Calu3 (cell line): ENCODE measurements around the gene CLCN1. TPM values are rescaled to one million over a fixed set of nuclear protein-coding genes. Genes with fewer than 3 reads are reported as not detected.

Experiments used
- BruUV-seq: library from RNA; stranded (reverse); fragments of 400-500 nt; replicated peaks from 2 replicates; lab custom pipeline; 2021; lab: Mats Ljungman, UMichigan
- CTCF ChIA-PET: fragments of 300-600 bp; sonication (Branson Sonifier 250); formaldehyde crosslinking; loops from one replicate; lab custom pipeline; 2022; ENCODE audit warnings: antibody characterized with exemption; lab: Charles Lee
- DNase-seq: peaks from one replicate; pipeline ENCODE4 v3.0.0; 2022
- H3K27ac Mint-ChIP-seq: one replicate; pipeline ENCODE4 v1.8.0; 2022; ENCODE audit warnings: mixed read lengths; ENCODE audit not compliant: unreplicated experiment
- H3K27me3 Mint-ChIP-seq: one replicate; pipeline ENCODE4 v1.8.0; 2022; ENCODE audit warnings: mixed read lengths; ENCODE audit not compliant: unreplicated experiment
- H3K36me3 Mint-ChIP-seq: one replicate; pipeline ENCODE4 v1.8.0; 2022; ENCODE audit warnings: mild to moderate bottlenecking, moderate library complexity, mixed read lengths; ENCODE audit not compliant: insufficient read depth, unreplicated experiment
- H3K4me1 Mint-ChIP-seq: one replicate; pipeline ENCODE4 v1.8.0; 2022; ENCODE audit warnings: mild to moderate bottlenecking, low read depth, mixed read lengths; ENCODE audit not compliant: unreplicated experiment
- H3K4me3 Mint-ChIP-seq: one replicate; pipeline ENCODE4 v1.8.0; 2022; ENCODE audit warnings: mild to moderate bottlenecking, low read depth, moderate library complexity, mixed read lengths; ENCODE audit not compliant: unreplicated experiment
- H3K9me3 Mint-ChIP-seq: one replicate; pipeline ENCODE4 v1.8.0; 2022; ENCODE audit warnings: low read depth, mixed read lengths; ENCODE audit not compliant: unreplicated experiment
- CTCF ChIP-seq: fragments of 200-600 bp; IDR thresholded peaks from one replicate; pipeline ENCODE4 v1.8.0; 2022; ENCODE audit warnings: antibody characterized with exemption; ENCODE audit not compliant: unreplicated experiment
- intact Hi-C: fragments of 100-400 bp; cut with micrococcal nuclease; formaldehyde crosslinking; loops from one replicate; pipeline ENCODE4 v1.10.0; 2022; ENCODE audit not compliant: unreplicated experiment
- total RNA-seq: library from RNA; stranded (reverse); gene quantifications from 2 replicates; pipeline ENCODE4 v1.2.3, GENCODE V29; 2022

Gene CLCN1
- total RNA-seq, 1 experiment from 2014 or later, result 0.61 TPM

DNA sequence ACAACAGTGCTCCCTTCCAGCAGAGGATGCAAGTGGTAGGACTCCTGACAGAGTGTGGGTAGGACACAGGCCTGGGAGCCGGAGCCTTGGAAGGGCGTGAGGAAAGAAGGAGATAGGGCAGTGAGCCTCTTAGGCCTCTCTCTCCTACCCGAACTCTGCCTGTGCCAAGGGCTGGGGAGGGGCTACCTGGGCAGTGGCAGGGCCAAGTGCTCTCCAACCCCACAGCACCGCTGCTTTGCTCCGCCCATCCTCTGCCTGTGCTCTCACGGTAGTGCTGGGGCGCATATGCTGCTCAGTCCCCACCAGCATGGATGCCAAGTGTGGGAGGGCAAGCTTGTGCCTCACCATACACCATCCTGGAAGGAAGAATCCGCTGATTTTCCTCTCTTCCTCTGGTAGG is 39.1 kb downstream of the CLCN1 start:
- intact Hi-C loops, result no loop called here
- no peak for DNase-seq
- Mint-ChIP-seq H3K4me1 (no peaks in the 10 kb centered on the region), H3K27me3 (peaks cover 71% of the 10 kb centered on the region), H3K9me3 (no peaks in the 10 kb centered on the region), H3K36me3 (no peaks in the 10 kb centered on the region), H3K27ac (no peak overlapping the region), H3K4me3 (no peak overlapping the region)
- TF ChIP-seq CTCF, result no peak
- CTCF ChIA-PET, result interaction anchor here (1.1 to 1.4 kb wide), 2 partner anchors 10 to 33 kb away, joined by 3 to 5 read pairs; no protein-coding TSS in a partner anchor
- no TSS peak for BruUV-seq

DNA sequence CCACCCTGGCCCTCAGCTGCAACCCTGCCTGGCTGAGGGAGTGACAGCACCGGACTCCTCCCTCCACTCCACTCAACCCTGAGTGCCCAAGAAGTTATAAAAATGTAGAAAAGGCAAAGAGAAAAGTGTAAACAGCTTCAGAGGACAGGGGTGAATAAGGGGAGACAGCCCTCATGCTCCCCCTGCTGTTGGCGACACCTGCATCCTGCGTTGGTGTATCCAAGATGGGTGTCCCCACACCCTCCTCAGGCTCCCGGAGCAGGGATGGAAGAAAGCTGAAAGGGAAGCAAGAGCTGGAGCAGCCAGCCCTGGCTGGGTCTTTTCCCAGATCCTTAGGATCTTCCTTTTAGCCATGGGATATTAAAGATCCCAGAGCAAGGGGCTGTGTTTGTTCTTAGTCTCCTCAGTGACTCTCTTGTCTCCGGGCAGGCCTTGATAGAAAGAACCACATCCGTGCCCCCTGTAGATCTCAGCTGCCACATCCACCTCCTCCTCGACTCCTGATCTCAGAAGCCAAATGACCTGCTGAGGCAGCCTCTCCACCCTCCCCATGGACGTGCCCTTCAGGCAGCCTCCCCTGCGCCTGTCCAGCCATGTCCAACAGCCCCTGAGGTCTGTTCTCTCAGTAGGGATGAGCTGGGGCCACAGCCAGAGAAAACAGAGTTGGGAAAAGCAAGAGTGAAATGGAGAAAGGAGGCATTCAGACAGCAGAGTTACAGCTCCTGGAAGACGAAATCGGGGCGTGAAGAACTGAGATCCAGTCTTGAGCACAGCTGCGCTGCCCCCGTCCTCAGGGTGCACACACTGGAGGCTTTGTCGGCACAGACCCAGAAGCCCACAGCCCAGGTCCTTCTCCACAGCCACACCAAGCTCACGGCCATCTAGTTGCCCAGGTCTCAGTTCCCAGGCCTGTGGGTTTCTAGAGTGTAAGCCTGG is 39.8 kb downstream of the CLCN1 start:
- no TSS peak for BruUV-seq
- DNase-seq, result no peak
- no peak overlapping the region for H3K4me3 Mint-ChIP-seq
- intact Hi-C loops, result no loop called here
- TF ChIP-seq CTCF, result no peak
- peaks cover 74% of the 10 kb centered on the region for H3K27me3 Mint-ChIP-seq
- H3K4me1 Mint-ChIP-seq, result peaks cover 6% of the 10 kb centered on the region
- CTCF ChIA-PET, result interaction anchor here (1.1 to 1.4 kb wide), 2 partner anchors 10 to 32 kb away, joined by 3 to 5 read pairs; no protein-coding TSS in a partner anchor
- H3K27ac Mint-ChIP-seq, result no peak overlapping the region
- H3K36me3 Mint-ChIP-seq, result no peaks in the 10 kb centered on the region
- no peaks in the 10 kb centered on the region for H3K9me3 Mint-ChIP-seq

- Mint-ChIP-seq H3K27ac (no peak overlapping the region), H3K36me3 (peaks cover 2% of the 10 kb centered on the region), H3K9me3 (no peaks in the 10 kb centered on the region), H3K27me3 (peaks cover 82% of the 10 kb centered on the region), H3K4me1 (peaks cover 11% of the 10 kb centered on the region), H3K4me3 (no peak overlapping the region)
- CTCF ChIA-PET, result no interaction called here
- BruUV-seq, result no TSS peak
- intact Hi-C loops, result no loop called here
- no peak for DNase-seq
- TF ChIP-seq CTCF, result no peak
Observed at GRCh38 chr7:143356414-143357050, 40.6 kb downstream of the CLCN1 start.

- Mint-ChIP-seq H3K27me3 (peaks cover 83% of the 10 kb centered on the region), H3K9me3 (no peaks in the 10 kb centered on the region), H3K4me1 (peaks cover 11% of the 10 kb centered on the region), H3K27ac (no peak overlapping the region), H3K4me3 (no peak overlapping the region), H3K36me3 (peaks cover 11% of the 10 kb centered on the region)
- CTCF ChIA-PET, result no interaction called here
- DNase-seq, result no peak
- intact Hi-C loops, result no loop called here
- no TSS peak for BruUV-seq
- no peak for TF ChIP-seq CTCF
Observed at GRCh38 chr7:143358626-143359025, 42.7 kb downstream of the CLCN1 start.
